HG02623 (cell line): ENCODE results near the gene ALG12.
"Not testable (repeated sequence)": the region's sequence is repeated elsewhere in the genome, so short reads cannot be mapped to it uniquely, and the experiment has no call there.

Experiments
- ATAC-seq: cut with Tn5 transposase; IDR thresholded peaks from one replicate; pipeline ENCODE4 v1.9.1; 2021; ENCODE audit warnings: moderate library complexity; ENCODE audit not compliant: unreplicated experiment

Gene ALG12

DNA sequence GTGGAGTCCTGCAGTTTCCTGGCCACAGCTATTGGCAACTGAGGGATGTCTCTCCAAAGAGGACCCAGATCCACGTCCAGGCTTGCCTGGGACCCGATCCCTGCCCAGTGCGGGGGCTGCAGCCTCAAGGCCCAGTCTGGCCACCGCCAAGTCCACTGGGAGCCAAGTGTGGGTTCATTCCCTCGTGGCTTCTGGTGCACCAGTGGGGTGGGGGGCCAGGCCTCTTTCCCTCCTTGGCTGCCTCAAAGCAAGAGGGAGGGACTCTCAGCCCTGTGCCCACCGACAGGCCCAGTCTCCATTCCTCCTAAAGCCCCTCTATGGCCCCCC lies 29.0 kb upstream of the ALG12 start:
- no peak for ATAC-seq

GRCh38 chr22:49946612-49947295 lies 28.5 kb upstream of the ALG12 start:
- ATAC-seq, result no peak

DNA sequence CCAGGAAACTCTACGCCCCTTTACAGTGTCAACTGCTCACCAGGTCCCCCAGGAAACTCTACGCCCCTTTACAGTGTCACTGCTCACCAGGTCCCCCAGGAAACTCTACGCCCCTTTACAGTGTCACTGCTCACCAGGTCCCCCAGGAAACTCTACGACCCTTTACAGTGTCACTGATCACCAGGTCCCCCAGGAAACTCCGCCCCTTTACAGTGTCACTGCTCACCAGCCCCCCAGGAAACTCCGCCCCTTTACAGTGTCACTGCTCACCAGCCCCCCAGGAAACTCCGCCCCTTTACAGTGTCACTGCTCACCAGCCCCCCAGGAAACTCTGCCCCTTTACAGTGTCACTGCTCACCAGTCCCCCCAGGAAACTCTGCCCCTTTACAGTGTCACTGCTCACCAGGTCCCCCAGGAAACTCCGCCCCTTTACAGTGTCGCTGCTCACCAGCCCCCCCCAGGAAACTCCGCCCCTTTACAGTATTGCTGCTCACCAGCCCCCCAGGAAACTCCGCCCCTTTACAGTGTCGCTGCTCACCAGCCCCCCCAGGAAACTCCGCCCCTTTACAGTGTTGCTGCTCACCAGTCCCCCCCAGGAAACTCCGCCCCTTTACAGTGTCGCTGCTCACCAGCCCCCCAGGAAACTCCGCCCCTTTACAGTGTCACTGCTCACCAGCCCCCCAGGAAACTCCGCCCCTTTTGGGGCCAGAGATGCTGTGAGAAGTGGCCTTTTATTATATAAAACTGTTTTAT lies 27.0 kb upstream of the ALG12 start:
- ATAC-seq, result not testable (repeated sequence)

- ATAC-seq, result no peak
Measured at GRCh38 chr22:49944399-49944891, 26.2 kb upstream of the ALG12 start.

- ATAC-seq, result no peak
Measured at GRCh38 chr22:49943771-49944398, 25.6 kb upstream of the ALG12 start.

- no peak for ATAC-seq
Measured at GRCh38 chr22:49943405-49943765, 25.1 kb upstream of the ALG12 start.

DNA sequence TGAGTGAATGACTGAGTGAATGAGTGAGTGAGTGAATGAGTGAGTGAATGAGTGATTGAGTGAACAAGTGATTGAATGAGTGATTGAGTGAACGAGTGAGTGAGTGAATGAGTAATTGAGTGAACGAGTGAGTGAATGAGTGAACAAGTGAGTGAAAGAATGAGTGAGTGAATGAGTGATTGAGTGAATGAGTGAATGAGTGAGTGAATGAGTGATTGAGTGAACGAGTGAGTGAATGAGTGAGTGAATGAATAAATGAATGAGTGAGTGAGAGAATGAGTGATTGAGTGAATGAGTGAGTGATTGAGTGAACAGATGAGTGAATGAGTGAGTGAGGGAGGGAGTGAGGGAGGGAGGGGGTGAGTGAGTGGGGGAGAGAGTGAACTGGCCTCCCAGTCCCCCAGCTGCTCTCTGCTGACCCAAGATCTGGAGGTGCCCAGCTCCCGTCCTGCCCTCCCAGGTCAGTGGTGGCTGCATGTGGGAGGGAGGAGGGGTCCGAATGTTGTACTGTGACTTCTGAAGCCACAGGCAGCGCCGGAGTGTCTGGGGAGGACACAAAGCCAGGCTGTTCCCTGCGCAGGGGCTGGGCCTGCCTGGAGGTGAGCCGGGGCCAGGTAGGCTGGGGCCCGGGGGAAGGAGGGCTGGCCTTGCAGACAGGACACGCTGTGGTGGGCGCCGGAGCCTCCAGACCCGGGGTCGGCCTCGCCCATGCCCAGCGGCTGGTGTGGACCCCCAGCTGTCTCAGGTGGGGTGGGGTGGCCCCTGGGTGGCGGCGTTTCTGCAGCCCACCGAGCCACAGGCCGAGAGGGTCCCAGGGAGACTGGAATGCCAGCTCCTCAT lies 24.5 kb upstream of the ALG12 start:
- ATAC-seq, result no peak

DNA sequence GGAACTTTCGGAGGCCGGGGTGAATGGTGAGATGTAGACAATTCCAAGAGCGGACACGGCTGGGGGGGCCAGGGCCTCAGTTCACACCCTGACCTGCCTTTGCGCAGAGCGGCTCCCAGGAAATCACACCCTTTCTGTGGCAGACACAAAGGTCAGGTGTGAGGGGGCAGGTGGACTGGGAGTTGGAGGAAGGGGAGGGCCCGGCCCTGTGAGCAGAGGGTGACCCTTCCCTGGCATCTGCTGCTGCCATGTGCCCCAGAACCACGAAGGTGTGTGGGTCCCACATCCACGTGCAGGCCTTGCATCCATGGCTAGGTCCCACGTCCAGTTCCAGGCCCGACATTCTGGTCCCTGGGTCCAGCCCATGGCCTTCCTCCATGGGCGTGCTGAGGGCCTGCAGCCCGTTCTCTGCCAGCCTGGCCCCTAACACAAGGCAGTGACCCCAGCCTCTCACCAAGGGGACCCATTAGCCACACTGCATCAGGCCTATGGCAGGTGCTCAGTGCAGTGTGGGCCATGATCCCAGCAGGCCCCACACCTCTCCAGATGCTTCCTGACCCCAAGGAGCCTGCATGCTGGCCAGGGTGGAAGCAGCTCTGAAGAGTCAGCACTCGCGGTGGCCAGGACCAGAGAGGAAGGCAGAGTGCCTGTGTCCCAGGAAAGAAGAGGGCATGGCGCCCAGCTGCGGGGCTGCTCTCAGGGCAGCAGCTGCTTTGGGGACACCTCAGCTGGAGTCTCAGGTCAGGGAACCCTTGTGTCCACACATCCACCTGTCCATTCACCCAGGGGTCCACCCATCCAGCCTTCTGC lies 23.5 kb upstream of the ALG12 start:
- no peak for ATAC-seq

DNA sequence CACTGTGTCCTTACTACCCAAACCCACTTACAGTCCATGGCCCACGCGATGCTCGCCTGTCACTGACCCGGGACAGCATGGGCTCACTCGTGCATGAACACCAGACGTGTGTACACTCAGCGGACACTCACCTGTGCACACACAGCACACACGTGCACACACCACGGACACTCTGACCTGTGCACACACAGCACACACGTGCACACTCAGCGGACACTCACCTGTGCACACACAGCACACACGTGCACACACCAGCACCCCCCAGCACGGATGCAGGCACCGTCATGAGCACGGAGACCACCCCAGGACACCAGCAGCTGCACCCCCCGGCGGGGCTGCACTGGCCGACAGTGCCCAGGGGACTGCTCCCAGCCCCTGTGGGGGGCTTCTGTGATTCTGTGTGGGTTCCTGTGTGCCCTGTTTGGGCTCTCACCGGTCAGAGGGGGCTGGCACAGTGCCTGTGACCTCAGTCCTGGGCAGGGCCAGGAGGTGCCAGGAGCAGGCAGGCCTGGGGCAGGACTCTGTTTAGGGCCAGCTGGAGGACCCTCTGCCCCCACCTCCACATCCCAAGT lies 20.4 kb upstream of the ALG12 start:
- ATAC-seq, result no peak

DNA sequence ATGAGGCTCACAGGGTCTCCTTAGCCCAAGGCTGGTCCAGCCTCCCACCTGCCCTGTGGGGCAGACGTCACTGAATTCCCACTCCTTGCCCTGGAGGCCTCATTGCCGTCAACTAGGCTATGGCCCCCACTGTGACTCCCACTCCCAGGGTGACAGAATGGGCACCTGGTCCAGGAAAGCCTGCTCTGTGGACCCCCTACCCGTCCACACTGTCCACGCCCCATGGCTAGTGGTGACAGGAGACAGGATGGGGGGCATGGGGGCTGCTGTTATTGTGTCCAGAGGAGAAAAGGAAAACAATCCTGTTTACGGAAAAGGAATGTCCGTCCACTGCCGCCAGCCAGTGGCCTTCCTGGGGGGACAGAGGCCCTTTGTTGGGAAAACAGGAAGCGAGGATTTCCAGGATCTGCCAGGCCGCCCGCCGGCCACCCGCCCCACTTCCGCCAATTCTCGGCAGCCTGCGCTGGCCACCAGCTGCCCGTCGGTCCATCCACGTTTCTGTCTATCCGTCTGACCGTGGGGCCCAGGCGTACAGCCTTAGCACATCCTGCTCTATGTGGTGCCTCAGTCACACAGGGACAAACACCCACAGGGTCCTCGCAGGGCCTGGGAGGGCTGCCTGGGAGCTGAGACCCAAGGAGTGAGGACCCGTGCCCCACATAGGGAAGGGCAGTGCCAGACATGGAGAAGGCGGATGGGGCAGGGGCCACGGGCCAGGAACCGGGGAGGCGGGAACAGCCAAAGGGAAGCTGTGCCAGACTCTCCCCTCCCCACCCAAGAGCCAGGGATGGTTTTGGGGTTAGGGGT lies 19.7 kb upstream of the ALG12 start:
- ATAC-seq, result no peak

DNA sequence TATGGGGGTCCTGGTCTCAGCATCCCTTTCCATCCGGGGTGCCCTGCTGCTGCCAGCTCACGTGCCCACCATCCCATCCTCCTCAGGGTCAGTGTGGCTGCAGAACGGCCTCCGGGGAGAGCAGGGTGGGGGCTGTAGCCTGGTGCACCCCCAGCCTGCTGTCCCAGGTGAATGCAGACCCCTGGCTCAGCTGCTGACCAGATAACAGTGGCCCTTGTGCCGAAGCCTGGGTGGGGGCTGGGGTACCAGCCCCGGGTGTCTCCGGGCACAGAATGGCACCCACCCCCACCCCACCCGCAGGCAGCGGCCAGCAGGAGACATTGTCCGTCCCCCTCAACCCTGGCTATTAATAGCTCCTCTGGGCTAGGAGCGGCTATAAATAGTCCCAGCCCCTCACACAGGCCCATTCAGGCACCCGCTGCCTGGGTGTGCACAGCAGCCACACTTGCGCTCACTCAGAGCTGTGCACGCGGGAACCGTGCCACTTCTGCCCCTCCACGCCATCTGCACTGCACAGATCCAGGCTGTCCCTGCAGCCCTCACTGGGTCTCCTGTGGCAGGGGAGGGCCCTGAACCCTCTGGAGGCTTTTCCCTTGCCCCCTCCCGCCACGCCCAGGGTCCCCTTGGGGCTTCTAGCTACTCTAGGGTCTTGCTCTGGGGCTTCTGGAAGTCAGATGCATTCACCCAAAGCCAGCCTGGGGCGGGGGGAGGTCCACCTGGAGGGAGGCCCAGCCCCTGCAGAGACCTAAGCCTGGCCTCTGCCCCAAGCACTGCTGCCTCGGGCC lies 18.9 kb upstream of the ALG12 start:
- no peak for ATAC-seq

DNA sequence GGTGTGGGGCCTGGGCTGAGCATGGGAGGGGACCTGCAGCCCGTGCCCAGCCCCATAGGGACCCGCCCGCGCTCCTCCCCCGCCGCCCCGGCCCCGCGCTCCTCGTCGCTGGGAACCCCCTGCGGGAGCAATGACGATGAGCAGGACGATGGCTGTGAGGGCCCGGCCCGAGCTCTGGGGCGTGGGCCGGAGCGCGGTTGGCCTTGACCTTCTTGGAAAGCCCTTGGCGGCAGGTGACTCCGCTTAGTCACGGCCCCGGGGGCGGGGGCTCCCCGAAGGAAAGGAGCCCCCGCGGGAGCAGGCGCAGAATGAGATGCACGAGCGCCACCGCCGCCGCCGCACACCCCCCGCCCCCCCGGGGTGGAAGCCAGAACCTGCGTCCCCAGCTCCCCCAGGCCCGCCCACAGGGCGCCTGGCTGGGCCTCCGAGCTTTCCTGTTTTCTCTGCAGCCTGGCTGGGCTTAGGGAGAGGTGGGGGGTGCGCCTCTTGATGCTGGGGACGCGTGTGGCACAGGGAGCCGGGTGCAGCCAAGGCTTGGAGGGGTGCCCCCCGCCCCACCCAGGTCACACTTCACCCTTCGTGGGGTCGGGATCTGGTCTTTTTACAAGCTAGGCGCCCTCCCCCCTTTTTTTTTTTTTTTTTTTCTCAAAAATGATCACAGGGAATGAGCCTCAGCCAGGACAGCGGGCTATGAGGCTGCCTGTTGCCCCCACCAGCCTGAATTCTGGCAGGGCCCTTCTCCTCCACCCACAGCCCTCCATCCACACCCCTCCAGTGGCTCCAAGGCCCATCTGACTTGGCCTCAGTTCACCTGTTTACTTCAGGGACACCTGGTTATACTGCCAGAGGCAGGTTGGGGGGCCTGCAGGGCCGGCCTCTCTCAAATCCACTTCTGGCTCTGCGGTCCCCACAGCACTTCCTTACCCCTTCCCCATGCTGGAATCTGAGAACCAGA lies 18.1 kb upstream of the ALG12 start:
- peak; percentile 51 for ATAC-seq

- ATAC-seq, result no peak
Measured at GRCh38 chr22:49935561-49935960, 17.3 kb upstream of the ALG12 start.

- no peak for ATAC-seq
Measured at GRCh38 chr22:49934891-49935557, 16.8 kb upstream of the ALG12 start.

GRCh38 chr22:49934160-49934890 lies 16.1 kb upstream of the ALG12 start:
- ATAC-seq, result no peak
